GM12892 (cell line): Measurements from ENCODE around the gene PPARD.

Source experiments
- DNase-seq: peaks from one replicate; pipeline ENCODE4 v3.0.0; 2011; ENCODE audit not compliant: insufficient read length
- FAIRE-seq: peaks from 2 replicates; lab custom pipeline; 2011; peaks lifted over from hg19 to GRCh38; lab: Jason Lieb, UNC
- POLR2A ChIP-seq: IDR thresholded peaks from 2 replicates; pipeline ENCODE4 v1.6.1; 2011; ENCODE audit warnings: low read depth, low read length, control low read depth
- POLR2AphosphoS5 ChIP-seq: IDR thresholded peaks from 2 replicates; pipeline ENCODE4 v1.6.1; 2011; ENCODE audit warnings: low read depth, low read length, control low read depth
- TAF1 ChIP-seq: IDR thresholded peaks from 2 replicates; pipeline ENCODE4 v1.6.1; 2011; ENCODE audit warnings: low read depth, mild to moderate bottlenecking, control low read depth, low read length, borderline replicate concordance

The PPARD gene

GRCh38 chr6:35403544-35404442, 61.4 kb downstream of the PPARD start:
- FAIRE-seq (no peak), DNase-seq (no peak)
- TF ChIP-seq POLR2A (no peak), TAF1 (no peak), POLR2AphosphoS5 (no peak)

DNA sequence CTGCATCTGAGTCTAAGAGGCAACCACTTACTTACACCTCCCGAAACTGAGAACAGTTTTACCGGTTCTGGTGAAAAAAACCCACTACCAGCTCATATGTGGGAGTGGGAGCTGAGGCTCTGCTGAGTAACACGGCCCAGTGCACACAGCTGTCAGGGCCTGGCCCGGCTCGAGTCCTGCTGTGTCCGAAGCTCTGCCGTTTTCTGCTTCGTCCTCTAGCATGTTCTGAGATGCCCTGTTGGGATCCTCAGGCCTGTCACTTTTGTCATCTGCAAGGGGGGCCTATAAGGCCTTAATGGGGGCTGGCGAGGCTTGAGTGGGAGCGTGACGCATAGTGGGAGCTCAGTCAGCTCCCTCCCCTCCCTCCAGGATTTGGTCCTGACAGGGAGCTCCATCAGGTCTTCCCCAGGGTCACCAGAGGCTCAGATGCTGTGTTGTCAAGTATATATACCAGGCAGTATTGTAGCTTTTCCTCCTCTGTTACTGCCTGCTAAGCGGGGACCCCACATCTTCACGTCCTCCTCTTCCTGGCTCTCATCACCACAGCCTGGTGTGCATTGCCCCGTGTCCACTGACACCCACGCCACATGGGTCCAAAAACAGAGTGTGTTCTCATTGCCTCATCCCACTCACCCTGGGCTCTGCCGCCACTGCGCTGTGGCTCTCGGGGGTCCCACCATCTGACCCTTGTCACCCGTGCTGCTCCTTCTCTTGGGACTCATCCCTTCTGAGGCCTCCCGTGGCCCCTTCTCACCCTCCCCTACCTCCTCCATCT, 64.5 kb downstream of the PPARD start:
- DNase-seq: no peak
- FAIRE-seq: no peak
- TF ChIP-seq POLR2A (no peak), POLR2AphosphoS5 (no peak), TAF1 (no peak)

DNA sequence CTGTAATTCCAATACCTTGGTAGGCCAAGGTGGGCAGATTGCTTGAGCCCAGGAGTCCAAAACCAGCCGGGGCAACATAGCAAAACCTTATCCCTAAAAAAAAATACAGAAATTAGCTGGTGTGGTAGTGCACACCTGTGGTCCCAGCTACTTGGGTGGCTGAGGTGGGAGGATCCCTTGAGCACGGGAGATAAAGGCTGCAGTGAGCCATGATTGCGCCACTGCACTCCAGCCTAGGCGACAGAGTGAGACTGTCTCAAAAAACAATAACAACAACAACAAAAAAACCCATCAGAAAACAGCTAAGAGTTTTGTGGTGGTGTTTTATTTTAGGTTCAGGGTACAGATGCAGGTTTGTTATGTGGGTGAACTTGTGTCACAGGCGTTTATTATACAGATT, 66.9 kb downstream of the PPARD start:
- TF ChIP-seq TAF1 (no peak), POLR2AphosphoS5 (no peak), POLR2A (no peak)
- FAIRE-seq: no peak

DNA sequence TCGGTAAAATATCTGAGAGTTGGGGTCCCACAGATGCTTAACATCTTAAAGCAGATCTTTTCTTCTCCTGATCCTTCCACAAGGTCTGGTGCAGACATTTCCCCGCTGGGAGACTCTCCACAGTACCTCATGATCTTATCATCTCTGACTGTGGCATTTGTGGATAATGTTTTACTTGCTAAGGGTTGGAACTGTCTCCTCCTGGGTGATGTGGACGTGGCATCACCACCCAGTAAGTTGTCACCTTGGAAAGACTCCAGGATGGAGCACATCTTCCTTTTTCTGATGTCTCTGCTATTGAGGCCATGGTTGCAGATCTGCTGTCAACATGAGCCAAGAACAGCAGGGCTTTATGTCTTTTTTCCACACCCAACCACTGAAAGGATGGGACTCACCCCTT, 67.8 kb downstream of the PPARD start:
- FAIRE-seq (no peak), DNase-seq (no peak)
- no peak for TF ChIP-seq TAF1
- TF ChIP-seq POLR2A: no peak
- TF ChIP-seq POLR2AphosphoS5: no peak

More for the DNA sequence above, 66.9 kb downstream of the PPARD start:
- no peak for DNase-seq

- DNase-seq: no peak
- no peak for TF ChIP-seq POLR2AphosphoS5
- no peak for TF ChIP-seq POLR2A
- TF ChIP-seq TAF1: no peak
- no peak for FAIRE-seq
These were observed 68.7 kb downstream of the PPARD start for GRCh38 chr6:35411066-35411465.

DNA sequence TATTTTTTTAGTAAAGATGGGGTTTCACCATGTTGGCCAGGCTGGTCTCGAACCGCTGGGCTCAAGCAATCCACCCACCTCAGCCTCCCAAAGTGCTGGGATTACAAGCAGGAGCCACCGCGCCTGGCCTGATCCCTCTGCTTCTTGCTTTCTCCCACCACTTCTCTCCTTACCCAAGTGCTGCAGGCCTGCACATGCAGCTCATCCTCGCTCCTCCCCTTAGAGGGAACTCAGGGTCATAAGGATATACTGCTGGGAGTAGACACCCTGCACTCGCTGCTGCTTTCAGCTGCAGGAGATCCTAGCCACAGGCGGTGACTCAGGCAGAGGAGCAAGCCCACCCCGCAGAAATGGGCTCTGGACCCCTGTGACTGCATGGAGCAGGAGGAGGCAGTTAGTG, 69.7 kb downstream of the PPARD start:
- DNase-seq (no peak), FAIRE-seq (no peak)
- TF ChIP-seq POLR2A (no peak), POLR2AphosphoS5 (no peak), TAF1 (no peak)

GRCh38 chr6:35413911-35414310, 71.6 kb downstream of the PPARD start:
- DNase-seq (no peak), FAIRE-seq (no peak)
- TF ChIP-seq POLR2A: no peak
- TF ChIP-seq TAF1: no peak
- TF ChIP-seq POLR2AphosphoS5: no peak

- DNase-seq: no peak
- FAIRE-seq: no peak
- TF ChIP-seq POLR2A (no peak), POLR2AphosphoS5 (no peak), TAF1 (no peak)
These were observed 72.9 kb downstream of the PPARD start for GRCh38 chr6:35415065-35415891.

- FAIRE-seq: no peak
- TF ChIP-seq POLR2A (no peak), TAF1 (no peak), POLR2AphosphoS5 (no peak)
These were observed 75.8 kb downstream of the PPARD start for GRCh38 chr6:35417979-35418661.

DNA sequence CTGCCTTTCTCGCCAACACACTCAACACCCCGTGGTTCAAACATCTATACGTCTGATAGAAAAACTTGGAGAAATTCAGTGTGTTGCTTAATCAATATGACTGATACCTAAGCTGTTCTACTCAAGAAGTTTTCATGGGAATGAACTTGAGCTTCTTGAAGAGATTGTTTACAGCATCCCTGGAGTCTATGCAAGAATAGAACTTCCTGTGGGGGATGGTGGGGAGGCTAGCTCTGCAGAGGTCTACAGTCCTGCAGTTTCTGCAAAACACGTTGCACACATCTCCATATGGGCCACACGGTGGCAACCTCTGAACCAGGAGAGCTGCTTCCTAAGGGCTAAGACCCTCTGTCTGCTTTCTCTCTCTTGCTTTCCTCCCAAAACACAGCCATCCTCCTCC, 77.1 kb downstream of the PPARD start:
- no peak for FAIRE-seq

More at GRCh38 chr6:35417979-35418661, 75.8 kb downstream of the PPARD start:
- DNase-seq: no peak

DNA sequence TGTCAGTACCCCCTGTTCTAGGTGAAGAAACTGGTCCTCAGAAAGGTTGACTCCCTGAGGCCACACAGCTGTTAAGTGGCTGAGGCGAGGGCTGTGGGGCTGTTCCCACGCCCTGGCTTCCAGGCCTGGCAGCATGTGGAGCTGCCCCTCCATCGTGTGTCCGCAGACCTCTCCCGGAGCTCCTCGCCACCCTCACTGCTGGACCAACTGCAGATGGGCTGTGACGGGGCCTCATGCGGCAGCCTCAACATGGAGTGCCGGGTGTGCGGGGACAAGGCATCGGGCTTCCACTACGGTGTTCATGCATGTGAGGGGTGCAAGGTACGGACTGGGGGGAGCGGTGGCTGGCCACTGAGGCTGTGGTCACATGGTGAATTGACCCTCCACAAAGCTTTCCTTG, 77.6 kb downstream of the PPARD start:
- FAIRE-seq (no peak), DNase-seq (no peak)
- TF ChIP-seq POLR2AphosphoS5 (no peak), POLR2A (no peak), TAF1 (no peak)

More for the DNA sequence above, 77.1 kb downstream of the PPARD start:
- TF ChIP-seq POLR2A (no peak), POLR2AphosphoS5 (no peak), TAF1 (no peak)
- DNase-seq: no peak
